ENCODE measurements around the gene YARS2.

GRCh38 chr12:32794281-32794680 is 38.6 kb upstream of the YARS2 start:
- TF ChIP-seq CTCF (IDR thresholded peaks at IDR 0.05): no peak
- TF ChIP-seq POLR2A (IDR thresholded peaks at IDR 0.05): no peak
